Endothelial cell of umbilical vein (primary cell): ENCODE measurements around the gene ULK2. TPM values are rescaled to one million over a fixed set of nuclear protein-coding genes. Genes with fewer than 3 reads are reported as not detected.

ENCODE experiments used
- BruUV-seq: library from RNA; stranded (reverse); fragments of 400-500 nt; replicated peaks from 2 replicates; lab custom pipeline; 2021; lab: Mats Ljungman, UMichigan
- CTCF ChIA-PET: fragments of 300-600, 350-600 bp; sonication (Branson Sonifier 250); formaldehyde crosslinking; loops from one replicate; lab custom pipeline; 2021; ENCODE audit warnings: antibody characterized with exemption, inconsistent platforms; lab: Charles Lee
- POLR2A ChIA-PET: fragments of 300-600, 350-600 bp; sonication (Branson Sonifier 250); formaldehyde crosslinking; loops from one replicate; lab custom pipeline; 2021; ENCODE audit warnings: antibody characterized with exemption, inconsistent platforms; lab: Charles Lee
- DNase-seq: peaks from one replicate; pipeline ENCODE4 v3.0.0-alpha.2; 2011; ENCODE audit warnings: low read depth, low spot score
- FAIRE-seq: peaks from 2 replicates; lab custom pipeline; 2011; peaks lifted over from hg19 to GRCh38; lab: Jason Lieb, UNC
- H2AFZ ChIP-seq: 2 replicates; pipeline ENCODE4 v1.6.0; 2012; ENCODE audit warnings: low read depth, low read length, control low read depth, inconsistent platforms
- H3K27ac ChIP-seq: 2 replicates; pipeline ENCODE4 v1.5.1; 2011; ENCODE audit warnings: low read depth, mild to moderate bottlenecking, control low read depth, low read length, moderate library complexity; ENCODE audit not compliant: insufficient read depth
- H3K27me3 ChIP-seq, 2 experiments: 2 replicates each; pipeline versions ENCODE4 v1.6.0 to v1.6.1; 2011; ENCODE audit warnings: low read length in 2 of 2, mixed read lengths in 1 of 2; ENCODE audit not compliant: control insufficient read depth in 2 of 2, insufficient read depth in 2 of 2
- H3K36me3 ChIP-seq, 2 experiments: 2 replicates in 1 of 2; 3 replicates in 1 of 2; pipeline ENCODE4 v1.5.1; 2011; ENCODE audit warnings: low read length in 2 of 2, mild to moderate bottlenecking in 1 of 2, moderate library complexity in 1 of 2; ENCODE audit not compliant: control insufficient read depth in 2 of 2, insufficient read depth in 2 of 2; ENCODE audit errors: extremely low read depth in 1 of 2
- H3K4me1 ChIP-seq: 3 replicates; pipeline ENCODE4 v1.5.1; 2011; ENCODE audit warnings: mild to moderate bottlenecking, low read length; ENCODE audit not compliant: control insufficient read depth, insufficient read depth; ENCODE audit errors: extremely low read depth
- H3K4me2 ChIP-seq: 2 replicates; pipeline ENCODE4 v1.6.1; 2011; ENCODE audit warnings: low read length, control low read depth, mixed read lengths; ENCODE audit not compliant: insufficient read depth
- H3K4me3 ChIP-seq, 3 experiments: fragments of 200-600 bp in 1 of 3; sonication (generic), shearing (Covaris generic) in 1 of 3; replicated peaks in 1 of 3; 2 replicates each; pipeline ENCODE4 v1.5.1; 2011 to 2016; ENCODE audit warnings: control low read depth in 3 of 3, low read length in 3 of 3, mild to moderate bottlenecking in 2 of 3, inconsistent platforms in 1 of 3, low read depth in 1 of 3, moderate library complexity in 1 of 3; ENCODE audit not compliant: insufficient read depth in 1 of 3
- H3K79me2 ChIP-seq: 2 replicates; pipeline ENCODE4 v1.6.0; 2012; ENCODE audit warnings: low read length, inconsistent platforms; ENCODE audit not compliant: control insufficient read depth, insufficient read depth
- H3K9ac ChIP-seq: replicated peaks from 2 replicates; pipeline ENCODE3; 2011; ENCODE audit warnings: low read length, control low read depth; ENCODE audit not compliant: insufficient read depth; ENCODE audit errors: extremely low read depth
- H3K9me1 ChIP-seq: replicated peaks from 3 replicates; pipeline ENCODE4 v1.6.0; 2011; ENCODE audit warnings: mild to moderate bottlenecking, low read length; ENCODE audit not compliant: control insufficient read depth, insufficient read depth; ENCODE audit errors: extremely low read depth
- H3K9me3 ChIP-seq: replicated peaks from 2 replicates; pipeline ENCODE4 v1.5.1; 2012; ENCODE audit warnings: low read length, inconsistent platforms; ENCODE audit not compliant: control insufficient read depth, insufficient read depth
- H4K20me1 ChIP-seq: replicated peaks from 2 replicates; pipeline ENCODE3; 2011; ENCODE audit warnings: mild to moderate bottlenecking, low read length; ENCODE audit not compliant: control insufficient read depth, insufficient read depth; ENCODE audit errors: extremely low read depth
- CTCF ChIP-seq, 2 donors: IDR thresholded peaks; 1 replicate in 1 of 2; 2 replicates in 1 of 2; pipeline ENCODE4 v1.5.1; 2011; ENCODE audit warnings: low read length in 2 of 2, mild to moderate bottlenecking in 2 of 2, moderate library complexity in 2 of 2, control low read depth in 1 of 2, inconsistent platforms in 1 of 2, low read depth in 1 of 2; ENCODE audit not compliant: insufficient read depth in 1 of 2; ENCODE audit errors: extremely low read depth in 1 of 2
- EZH2 ChIP-seq: IDR thresholded peaks from 2 replicates; pipeline ENCODE4 v1.6.1; 2012; ENCODE audit warnings: borderline replicate concordance, low read depth, mild to moderate bottlenecking, moderate library complexity, low read length, inconsistent platforms; ENCODE audit not compliant: severe bottlenecking
- FOS ChIP-seq: IDR thresholded peaks from 2 replicates; pipeline ENCODE4 v1.6.1; 2011; ENCODE audit warnings: mild to moderate bottlenecking, low read length, moderate library complexity, borderline replicate concordance; ENCODE audit not compliant: insufficient read depth
- GATA2 ChIP-seq: IDR thresholded peaks from 2 replicates; pipeline ENCODE4 v1.7.0; 2011; ENCODE audit warnings: low read depth, mild to moderate bottlenecking, moderate library complexity, mixed read lengths, low read length; ENCODE audit not compliant: insufficient read length, insufficient read depth
- JUN ChIP-seq: IDR thresholded peaks from 2 replicates; pipeline ENCODE4 v1.6.1; 2011; ENCODE audit warnings: borderline replicate concordance, low read depth; ENCODE audit not compliant: insufficient read length, insufficient read depth
- MAX ChIP-seq: IDR thresholded peaks from 2 replicates; pipeline ENCODE4 v1.6.1; 2011; ENCODE audit not compliant: insufficient read depth, insufficient read length
- MYC ChIP-seq: IDR thresholded peaks from one replicate; pipeline ENCODE4 v1.6.1; 2011; ENCODE audit warnings: mild to moderate bottlenecking, low read depth, low read length
- POLR2A ChIP-seq: IDR thresholded peaks from 2 replicates; pipeline ENCODE4 v1.6.1; 2012; ENCODE audit warnings: low read depth, mild to moderate bottlenecking, control low read depth, low read length
- POLR2AphosphoS5 ChIP-seq: IDR thresholded peaks from 2 replicates; pipeline ENCODE4 v1.6.1; 2012; ENCODE audit warnings: low read depth, mild to moderate bottlenecking, control low read depth, low read length, moderate library complexity; ENCODE audit not compliant: insufficient read depth
- dilution Hi-C: fragments of 300-500 bp; cut with MboI; formaldehyde crosslinking; loops from one replicate; pipeline ENCODE4 v1.15.0; 2019; ENCODE audit warnings: low sequenced_read_pairs; ENCODE audit not compliant: extremely low pct_ligation_motif_present
- intact Hi-C: fragments of 100-400 bp; cut with micrococcal nuclease; formaldehyde crosslinking; loops from one replicate; pipeline ENCODE4 v1.10.0; 2022
- polyA plus RNA-seq, 4 experiments: library from polyadenylated mRNA; depleted of rRNA in 3 of 4; stranded (reverse) in 3 of 4; unstranded in 1 of 4; fragments of >200 nt; gene quantifications; 2 replicates each; pipeline versions ENCODE4 v1.2.1 to v1.2.3, GENCODE V29; 2011 to 2012; ENCODE audit warnings: missing spikeins in 1 of 4
- total RNA-seq: library from RNA; stranded (reverse); gene quantifications from 2 replicates; pipeline ENCODE4 v1.2.3, GENCODE V29; 2021

Gene ULK2
- total and polyA plus RNA-seq, 2 donors (not counting 3 experiments of a cell fraction or from before 2014, with no cell fraction given) = 19.3 to 26.7 TPM

GRCh38 chr17:19731626-19732025 is 136.1 kb downstream of the ULK2 start:
- TF ChIP-seq MYC (no peak), FOS (no peak), EZH2 (no peak), MAX (no peak), POLR2A (no peak), GATA2 (no peak), POLR2AphosphoS5 (no peak), CTCF (IDR thresholded peaks at IDR 0.05; ENCODE audit: extremely low read depth in 1 of 2, insufficient read depth in 1 of 2, low read depth in 1 of 2, low read length in 2 of 2) (no peak), JUN (no peak)
- no TSS peak for BruUV-seq

More at GRCh38 chr17:19731626-19732025, 136.1 kb downstream of the ULK2 start:
- Histone ChIP-seq H3K4me2 (no peak overlapping the region), H4K20me1 (no peaks in the 10 kb centered on the region), H3K9me3 (no peaks in the 10 kb centered on the region), H2AFZ (no peak overlapping the region), H3K36me3 (no peaks in the 10 kb centered on the region), H3K4me3 (no peak overlapping the region), H3K27ac (no peak overlapping the region), H3K9me1 (no peaks in the 10 kb centered on the region), H3K4me1 (peaks cover 8% of the 10 kb centered on the region), H3K9ac (no peak overlapping the region), H3K27me3 (no peaks in the 10 kb centered on the region), H3K79me2 (no peaks in the 10 kb centered on the region)
- FAIRE-seq (no peak), DNase-seq (no peak)
- dilution Hi-C loops (no loop called here), intact Hi-C loops (no loop called here)
- CTCF ChIA-PET = interaction anchor here (2.0 kb wide), 1 partner anchor 31 kb away, joined by 5 read pairs; no protein-coding TSS in a partner anchor
- POLR2A ChIA-PET = no interaction called here
